Loucy (cell line): ENCODE results near the gene TAF4B.

Source experiments
- EZH2phosphoT487 ChIP-seq: fragments of 200-600 bp; IDR thresholded peaks from 2 replicates; pipeline ENCODE4 v1.6.1; 2018; ENCODE audit warnings: antibody characterized with exemption, mild to moderate bottlenecking, moderate library complexity, borderline replicate concordance
- TF ChIP-seq, protein P1 (sequence below): fragments of 200-600 bp; sonication (generic); conservative IDR thresholded peaks from 2 replicates; pipeline ENCODE4 v1.5.1; 2014; ENCODE audit warnings: mild to moderate bottlenecking, antibody characterized with exemption, low read length

- TF ChIP-seq, protein P1, sequence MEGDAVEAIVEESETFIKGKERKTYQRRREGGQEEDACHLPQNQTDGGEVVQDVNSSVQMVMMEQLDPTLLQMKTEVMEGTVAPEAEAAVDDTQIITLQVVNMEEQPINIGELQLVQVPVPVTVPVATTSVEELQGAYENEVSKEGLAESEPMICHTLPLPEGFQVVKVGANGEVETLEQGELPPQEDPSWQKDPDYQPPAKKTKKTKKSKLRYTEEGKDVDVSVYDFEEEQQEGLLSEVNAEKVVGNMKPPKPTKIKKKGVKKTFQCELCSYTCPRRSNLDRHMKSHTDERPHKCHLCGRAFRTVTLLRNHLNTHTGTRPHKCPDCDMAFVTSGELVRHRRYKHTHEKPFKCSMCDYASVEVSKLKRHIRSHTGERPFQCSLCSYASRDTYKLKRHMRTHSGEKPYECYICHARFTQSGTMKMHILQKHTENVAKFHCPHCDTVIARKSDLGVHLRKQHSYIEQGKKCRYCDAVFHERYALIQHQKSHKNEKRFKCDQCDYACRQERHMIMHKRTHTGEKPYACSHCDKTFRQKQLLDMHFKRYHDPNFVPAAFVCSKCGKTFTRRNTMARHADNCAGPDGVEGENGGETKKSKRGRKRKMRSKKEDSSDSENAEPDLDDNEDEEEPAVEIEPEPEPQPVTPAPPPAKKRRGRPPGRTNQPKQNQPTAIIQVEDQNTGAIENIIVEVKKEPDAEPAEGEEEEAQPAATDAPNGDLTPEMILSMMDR: no peak
- no peak for TF ChIP-seq EZH2phosphoT487
Measured at GRCh38 chr18:26415631-26416030, 189.4 kb downstream of the TAF4B start.
